ENCODE results near the gene MYO3B. TPM values are rescaled to one million over a fixed set of nuclear protein-coding genes. Genes with fewer than 3 reads are reported as not detected.

Gene MYO3B
- total RNA-seq, 1 experiment from 2014 or later, result 0.52 TPM

DNA sequence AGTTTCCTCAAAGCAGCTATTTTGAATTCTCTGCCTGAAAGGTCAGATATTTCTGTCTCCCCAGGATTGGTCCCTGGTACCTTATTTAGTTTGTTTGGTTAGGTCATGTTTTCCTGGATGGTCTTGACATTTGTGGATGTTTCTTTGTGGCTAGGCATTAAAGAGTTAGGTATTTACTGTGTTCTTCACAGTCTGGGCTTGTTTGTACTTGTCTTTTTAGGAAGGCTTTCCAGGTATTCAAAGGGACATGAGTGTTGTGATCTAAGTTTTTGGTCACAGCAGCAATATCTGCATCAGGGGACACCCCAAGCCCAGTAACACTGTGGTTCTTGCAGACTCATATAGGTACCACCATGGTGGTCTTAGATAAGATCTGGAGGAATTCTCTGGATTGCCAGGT is 11.8 kb downstream of the MYO3B start:
- intact Hi-C loops (cut with micrococcal nuclease; ENCODE audit: unreplicated experiment), result no loop called here
- no peaks in the 10 kb centered on the region for H3K36me3 ChIP-seq (ENCODE audit: insufficient read depth, low read length, poor library complexity, severe bottlenecking)
- no peak overlapping the region for H3K27ac ChIP-seq (ENCODE audit: low read depth, low read length, poor library complexity, severe bottlenecking)
- no peaks in the 10 kb centered on the region for H3K27me3 ChIP-seq (replicated peaks; ENCODE audit: insufficient read depth, low read depth, low read length, poor library complexity)
- TF ChIP-seq EZH2 (IDR thresholded peaks at IDR 0.05; ENCODE audit: borderline replicate concordance, low read depth, low read length, poor library complexity, severe bottlenecking), result no peak
- TF ChIP-seq, protein P1, sequence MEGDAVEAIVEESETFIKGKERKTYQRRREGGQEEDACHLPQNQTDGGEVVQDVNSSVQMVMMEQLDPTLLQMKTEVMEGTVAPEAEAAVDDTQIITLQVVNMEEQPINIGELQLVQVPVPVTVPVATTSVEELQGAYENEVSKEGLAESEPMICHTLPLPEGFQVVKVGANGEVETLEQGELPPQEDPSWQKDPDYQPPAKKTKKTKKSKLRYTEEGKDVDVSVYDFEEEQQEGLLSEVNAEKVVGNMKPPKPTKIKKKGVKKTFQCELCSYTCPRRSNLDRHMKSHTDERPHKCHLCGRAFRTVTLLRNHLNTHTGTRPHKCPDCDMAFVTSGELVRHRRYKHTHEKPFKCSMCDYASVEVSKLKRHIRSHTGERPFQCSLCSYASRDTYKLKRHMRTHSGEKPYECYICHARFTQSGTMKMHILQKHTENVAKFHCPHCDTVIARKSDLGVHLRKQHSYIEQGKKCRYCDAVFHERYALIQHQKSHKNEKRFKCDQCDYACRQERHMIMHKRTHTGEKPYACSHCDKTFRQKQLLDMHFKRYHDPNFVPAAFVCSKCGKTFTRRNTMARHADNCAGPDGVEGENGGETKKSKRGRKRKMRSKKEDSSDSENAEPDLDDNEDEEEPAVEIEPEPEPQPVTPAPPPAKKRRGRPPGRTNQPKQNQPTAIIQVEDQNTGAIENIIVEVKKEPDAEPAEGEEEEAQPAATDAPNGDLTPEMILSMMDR (conservative IDR thresholded peaks at IDR 0.05; ENCODE audit: low read depth, low read length), result no peak
- BruUV-seq (replicated peaks), result no TSS peak
- H3K4me3 ChIP-seq (ENCODE audit: low read depth, low read length, poor library complexity, severe bottlenecking), result no peak overlapping the region
- CTCF ChIA-PET, result no interaction called here
- H3K4me1 ChIP-seq (ENCODE audit: insufficient read depth, low read length, poor library complexity, severe bottlenecking), result no peaks in the 10 kb centered on the region
- DNase-seq (ENCODE audit: low spot score), result no peak
- POLR2A ChIA-PET (ENCODE audit: low non-redundant PET), result no interaction called here
- peaks cover 17% of the 10 kb centered on the region for H3K9me3 ChIP-seq (ENCODE audit: low read depth, low read length, poor library complexity, severe bottlenecking)

DNA sequence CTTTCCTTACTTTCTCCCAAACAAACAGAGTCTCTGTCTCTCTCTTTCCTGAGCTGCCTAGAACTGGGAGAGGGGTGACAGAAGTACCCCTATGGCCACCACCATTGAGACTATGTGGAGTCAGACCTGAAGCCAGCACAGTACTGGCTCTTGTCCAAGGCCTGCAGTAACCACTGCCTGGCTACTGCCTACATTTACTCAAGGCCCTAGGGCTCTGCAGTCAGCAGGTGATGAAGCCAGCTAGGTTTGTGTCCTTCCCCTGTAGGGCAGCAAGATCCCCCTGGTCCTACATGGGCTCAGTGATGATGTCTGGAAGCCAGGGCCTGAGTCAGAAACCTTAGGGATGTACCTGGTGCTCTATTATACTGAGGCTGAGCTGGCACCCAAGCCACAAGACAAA is 12.2 kb downstream of the MYO3B start:
- Histone ChIP-seq H3K4me3 (ENCODE audit: low read depth, low read length, poor library complexity, severe bottlenecking) (no peak overlapping the region), H3K27me3 (replicated peaks; ENCODE audit: insufficient read depth, low read depth, low read length, poor library complexity) (no peaks in the 10 kb centered on the region), H3K4me1 (ENCODE audit: insufficient read depth, low read length, poor library complexity, severe bottlenecking) (no peaks in the 10 kb centered on the region), H3K27ac (ENCODE audit: low read depth, low read length, poor library complexity, severe bottlenecking) (no peak overlapping the region), H3K36me3 (ENCODE audit: insufficient read depth, low read length, poor library complexity, severe bottlenecking) (no peaks in the 10 kb centered on the region), H3K9me3 (ENCODE audit: low read depth, low read length, poor library complexity, severe bottlenecking) (peaks cover 13% of the 10 kb centered on the region)
- intact Hi-C loops (cut with micrococcal nuclease; ENCODE audit: unreplicated experiment), result no loop called here
- ChIA-PET POLR2A (ENCODE audit: low non-redundant PET) (no interaction called here), CTCF (no interaction called here)
- no peak for TF ChIP-seq EZH2 (IDR thresholded peaks at IDR 0.05; ENCODE audit: borderline replicate concordance, low read depth, low read length, poor library complexity, severe bottlenecking)
- TF ChIP-seq, protein P1 (conservative IDR thresholded peaks at IDR 0.05; ENCODE audit: low read depth, low read length), result no peak
- no TSS peak for BruUV-seq (replicated peaks)
- DNase-seq (ENCODE audit: low spot score), result no peak

DNA sequence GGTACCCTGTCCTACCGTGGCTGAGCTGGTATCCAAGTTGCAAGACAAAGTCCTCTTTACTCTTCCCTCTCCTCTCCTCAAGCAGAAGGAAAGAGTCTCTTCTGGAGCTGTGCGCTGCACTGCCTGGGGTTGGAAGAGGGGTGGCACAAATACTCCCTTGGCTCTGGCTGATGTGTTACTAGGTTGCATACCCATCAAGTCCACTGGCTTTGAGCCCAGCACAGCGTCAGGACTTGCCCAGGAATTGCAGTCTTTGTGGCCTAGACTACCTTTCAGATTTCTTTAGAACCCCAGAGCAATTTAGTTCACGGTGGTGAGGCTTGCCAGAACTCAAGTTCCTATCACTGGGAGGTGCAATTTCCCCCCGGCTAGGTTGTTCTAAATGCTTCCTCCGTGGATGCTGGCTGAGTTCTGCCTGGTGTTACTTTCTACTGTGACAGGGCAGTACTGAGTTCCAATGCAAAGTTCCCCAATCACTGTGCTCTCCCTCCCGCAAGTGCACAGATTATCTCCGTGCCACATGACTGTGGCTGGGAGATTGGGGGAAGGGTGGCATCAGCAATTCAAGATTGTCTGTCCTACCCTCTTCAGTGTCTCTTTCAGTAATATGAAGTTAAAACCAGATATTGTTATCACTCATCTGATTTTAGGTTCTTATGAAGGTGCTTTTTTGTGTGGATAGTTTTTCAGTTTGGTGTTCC is 13.4 kb downstream of the MYO3B start:
- Histone ChIP-seq H3K4me3 (ENCODE audit: low read depth, low read length, poor library complexity, severe bottlenecking) (no peak overlapping the region), H3K4me1 (ENCODE audit: insufficient read depth, low read length, poor library complexity, severe bottlenecking) (no peaks in the 10 kb centered on the region), H3K27me3 (replicated peaks; ENCODE audit: insufficient read depth, low read depth, low read length, poor library complexity) (no peaks in the 10 kb centered on the region), H3K36me3 (ENCODE audit: insufficient read depth, low read length, poor library complexity, severe bottlenecking) (no peaks in the 10 kb centered on the region), H3K9me3 (ENCODE audit: low read depth, low read length, poor library complexity, severe bottlenecking) (peaks cover 5% of the 10 kb centered on the region), H3K27ac (ENCODE audit: low read depth, low read length, poor library complexity, severe bottlenecking) (no peak overlapping the region)
- CTCF ChIA-PET, result no interaction called here
- BruUV-seq (replicated peaks), result no TSS peak
- POLR2A ChIA-PET (ENCODE audit: low non-redundant PET), result interaction anchor here (0.7 kb wide), 1 partner anchor 36 kb away, joined by 4 read pairs; no protein-coding TSS in a partner anchor
- TF ChIP-seq EZH2 (IDR thresholded peaks at IDR 0.05; ENCODE audit: borderline replicate concordance, low read depth, low read length, poor library complexity, severe bottlenecking), result no peak
- TF ChIP-seq, protein P1 (conservative IDR thresholded peaks at IDR 0.05; ENCODE audit: low read depth, low read length), result no peak
- intact Hi-C loops (cut with micrococcal nuclease; ENCODE audit: unreplicated experiment), result no loop called here
- DNase-seq (ENCODE audit: low spot score), result no peak
